NCI-H526 (cell line): ENCODE results near the gene C20orf202.

ENCODE experiments used
- DNase-seq, 2 experiments: peaks; one replicate each; lab custom pipeline; 2025; lab: John Stamatoyannopoulos, UW

Gene C20orf202

GRCh38 chr20:1184638-1185315 lies 18.5 kb upstream of the C20orf202 start, which contains the start of gene TMEM74B:
Gene TMEM74B (minus strand): TSS chr20:1184981. CDS start chr20:1183801, 1,180 bp downstream.
- peak; percentile 18 to 65 for DNase-seq

GRCh38 chr20:1185316-1185741 lies 17.9 kb upstream of the C20orf202 start:
- DNase-seq: peak; percentile 47 to 88

- DNase-seq: peak; percentile 73 to 88
These were observed 17.4 kb upstream of the C20orf202 start for GRCh38 chr20:1185790-1186334.

- DNase-seq: peak in 1 of 2 experiments; percentile 20
These were observed 16.8 kb upstream of the C20orf202 start for GRCh38 chr20:1186367-1186991.

DNA sequence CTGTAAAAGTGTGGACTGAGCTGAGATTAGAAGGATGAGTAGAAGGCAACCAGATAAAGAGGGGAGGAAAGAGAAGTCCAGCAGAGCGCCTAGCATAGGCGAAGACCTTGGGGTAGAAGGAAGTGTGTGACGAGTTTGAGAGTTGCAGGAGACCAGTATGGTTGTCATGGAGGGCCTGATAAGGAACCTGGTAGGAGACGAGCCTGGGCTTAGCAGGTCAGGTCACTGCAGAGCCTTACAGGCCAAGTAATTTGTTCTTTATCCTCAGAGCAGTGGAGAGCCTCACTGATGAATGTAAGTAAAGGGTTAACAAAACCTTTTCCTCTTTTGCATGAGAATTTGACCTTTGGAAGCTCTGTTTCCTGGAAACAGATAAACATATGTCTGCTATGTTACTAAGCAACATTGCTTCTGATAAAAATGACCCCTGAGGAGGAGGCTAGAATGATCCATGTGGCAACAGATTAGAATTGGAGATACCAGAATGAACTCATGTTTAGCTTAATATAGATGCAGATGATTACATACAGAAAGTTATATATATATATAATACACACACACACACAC lies 15.6 kb upstream of the C20orf202 start:
- DNase-seq: peak; percentile 71 to 88

GRCh38 chr20:1188347-1188746 lies 14.9 kb upstream of the C20orf202 start:
- no peak for DNase-seq

- DNase-seq: no peak
These were observed 13.4 kb upstream of the C20orf202 start for GRCh38 chr20:1189827-1190226.

GRCh38 chr20:1190847-1191246 lies 12.4 kb upstream of the C20orf202 start:
- DNase-seq: no peak

- no peak for DNase-seq
These were observed 12.0 kb upstream of the C20orf202 start for GRCh38 chr20:1191299-1191698.

- DNase-seq: no peak
These were observed 8.0 kb upstream of the C20orf202 start for GRCh38 chr20:1195226-1195625.

GRCh38 chr20:1196634-1197033 lies 6.6 kb upstream of the C20orf202 start:
- DNase-seq: no peak

DNA sequence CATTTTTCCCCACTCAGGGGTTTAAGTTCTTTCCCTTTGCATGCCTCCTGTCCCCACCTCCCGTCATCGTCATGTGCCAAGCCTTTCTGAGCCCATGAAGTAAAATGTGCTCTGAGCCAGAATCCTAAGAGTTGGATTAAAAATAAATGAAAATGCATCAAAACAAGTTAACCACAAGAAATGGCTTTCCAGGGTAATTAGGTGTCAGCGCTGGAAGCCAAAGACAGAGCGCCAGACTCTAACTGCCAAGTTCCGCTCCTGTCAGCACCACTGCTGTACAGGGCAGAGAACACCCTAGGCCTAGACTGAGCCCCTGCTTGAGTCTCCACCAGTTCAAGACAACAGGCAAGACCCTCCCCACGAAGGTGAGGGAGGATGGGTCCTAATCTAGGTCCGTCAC lies 5.5 kb upstream of the C20orf202 start:
- no peak for DNase-seq

- DNase-seq: no peak
These were observed 4.5 kb upstream of the C20orf202 start for GRCh38 chr20:1198751-1199150.

DNA sequence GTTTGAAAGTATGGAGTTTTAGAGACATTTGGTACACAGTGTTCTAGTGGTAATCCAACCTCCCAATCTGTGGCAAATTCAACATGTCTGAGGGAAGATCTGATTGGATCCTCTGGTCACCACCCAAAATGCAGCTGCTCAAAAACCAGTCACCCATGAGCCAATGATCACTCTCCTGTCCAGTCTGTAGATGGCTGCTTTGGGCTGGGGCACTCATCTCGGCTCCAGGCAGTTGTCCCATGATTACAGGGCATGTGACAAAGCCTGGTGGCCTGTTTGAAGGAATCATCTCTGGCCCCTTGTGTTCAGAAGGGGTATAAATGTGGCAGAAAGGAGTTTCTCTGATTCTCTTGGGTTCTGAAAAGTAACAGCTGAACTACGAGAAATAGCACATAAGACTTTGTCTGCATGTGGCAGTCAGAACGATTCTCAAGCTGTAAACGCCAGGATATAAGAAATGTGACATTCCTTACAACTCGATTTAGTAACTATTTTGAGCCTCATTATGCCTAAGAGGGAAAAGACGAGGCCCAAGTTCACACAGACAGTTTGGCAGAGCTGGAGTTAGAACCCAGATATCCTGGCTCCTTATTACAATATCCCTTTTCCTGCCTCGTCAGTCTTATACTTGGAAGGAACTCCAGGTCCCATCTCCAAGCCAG lies 3.9 kb upstream of the C20orf202 start:
- DNase-seq: no peak

GRCh38 chr20:1199964-1200363 lies 3.3 kb upstream of the C20orf202 start:
- no peak for DNase-seq

DNA sequence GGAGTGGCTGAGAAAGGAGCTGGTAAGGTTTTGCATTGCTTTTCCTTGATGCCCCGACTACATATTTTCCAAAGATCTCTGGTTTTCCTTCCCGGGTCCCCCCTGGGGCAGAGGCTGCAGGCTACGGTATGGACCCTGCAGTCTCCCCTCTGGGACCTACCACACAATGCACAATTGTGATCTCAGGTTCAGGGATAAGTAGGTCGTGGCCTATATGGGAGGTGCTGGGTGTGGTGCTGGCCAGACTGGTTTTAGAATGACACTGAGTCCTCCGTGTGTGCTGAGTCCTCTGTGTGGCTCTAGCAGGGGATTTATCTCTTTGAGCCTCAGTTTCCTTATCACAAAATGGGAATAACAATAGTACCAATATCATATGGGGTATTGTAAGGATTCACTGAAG lies 376 bp downstream of the C20orf202 start:
- DNase-seq: no peak

DNA sequence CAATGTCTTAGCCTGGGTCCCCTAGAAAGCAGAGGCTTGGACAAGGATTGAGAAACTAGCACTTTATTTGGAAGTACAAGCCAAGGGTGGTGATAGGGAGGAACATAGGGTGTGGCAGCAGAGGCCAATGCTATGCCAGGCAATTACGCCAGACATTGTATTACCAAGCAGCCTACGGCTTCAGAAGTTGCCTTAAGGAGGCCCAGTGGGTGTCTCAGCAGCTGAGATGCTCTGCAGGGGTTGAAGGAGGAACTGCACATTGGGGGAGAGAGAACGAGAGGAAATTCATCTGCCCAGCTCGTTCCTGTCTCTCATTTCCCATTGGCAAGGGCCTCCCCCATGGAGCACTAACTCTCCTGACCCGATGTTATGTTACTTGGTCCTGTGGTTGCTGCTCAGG lies 859 bp downstream of the C20orf202 start:
- DNase-seq: no peak

DNA sequence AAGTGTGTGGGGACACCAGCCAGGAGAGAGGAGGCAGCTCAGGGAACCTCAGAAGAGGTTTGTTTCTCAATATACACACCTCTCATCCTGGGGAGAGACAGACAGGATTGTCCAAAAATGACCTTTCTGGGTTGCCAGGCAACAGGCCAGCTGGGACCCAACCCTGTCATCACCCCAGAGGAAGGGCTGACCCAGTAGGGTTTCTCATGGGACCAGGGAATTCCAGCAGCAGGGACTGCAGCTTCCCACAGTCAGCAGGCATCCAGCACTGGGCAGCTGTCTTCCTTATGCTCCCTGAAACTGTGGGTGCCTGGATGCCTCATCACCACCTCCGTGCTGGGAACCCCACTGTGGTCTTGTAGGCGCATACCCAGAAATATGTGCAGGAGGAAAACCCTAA lies 1.3 kb downstream of the C20orf202 start:
- no peak for DNase-seq

DNA sequence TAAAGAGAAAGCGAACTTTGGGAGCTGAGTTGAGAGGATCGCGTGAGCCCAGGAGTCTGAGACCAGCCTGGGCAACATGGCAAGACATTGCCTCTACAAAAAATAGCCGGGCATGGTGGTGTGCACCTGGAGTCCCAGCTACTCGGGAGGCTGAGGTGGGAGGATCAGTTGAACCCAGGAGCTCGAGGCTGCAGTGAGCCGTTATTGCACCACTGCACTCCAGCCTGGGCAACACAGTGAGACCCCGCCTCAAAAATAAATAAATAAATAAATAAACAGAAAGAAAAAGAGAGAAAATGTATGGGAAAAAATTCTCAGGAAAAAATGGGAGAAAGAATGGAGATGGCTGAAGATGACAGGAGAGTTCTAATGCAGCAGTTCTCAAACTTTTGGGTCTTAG lies 2.5 kb downstream of the C20orf202 start:
- DNase-seq: no peak

- no peak for DNase-seq
These were observed 3.3 kb downstream of the C20orf202 start for GRCh38 chr20:1206366-1207148.

GRCh38 chr20:1207293-1207878 lies 4.1 kb downstream of the C20orf202 start:
- DNase-seq: no peak
